AG10803 (cell line): Measurements from ENCODE around the gene CCDC78.
"Not testable (repeated sequence)": the region's sequence is repeated elsewhere in the genome, so short reads cannot be mapped to it uniquely, and the experiment has no call there.

Experiments used
- DNase-seq: peaks from one replicate; pipeline ENCODE4 v3.0.0; 2010; ENCODE audit warnings: low read depth
- H3K4me3 ChIP-seq: 2 replicates; pipeline ENCODE4 v1.5.1; 2011; ENCODE audit warnings: mild to moderate bottlenecking, low read length, control low read depth
- TF ChIP-seq, protein P1 (sequence below): conservative IDR thresholded peaks from 2 replicates; pipeline ENCODE4 v1.5.1; 2011; ENCODE audit warnings: mild to moderate bottlenecking, low read length, control low read depth, inconsistent platforms

CCDC78 gene

DNA sequence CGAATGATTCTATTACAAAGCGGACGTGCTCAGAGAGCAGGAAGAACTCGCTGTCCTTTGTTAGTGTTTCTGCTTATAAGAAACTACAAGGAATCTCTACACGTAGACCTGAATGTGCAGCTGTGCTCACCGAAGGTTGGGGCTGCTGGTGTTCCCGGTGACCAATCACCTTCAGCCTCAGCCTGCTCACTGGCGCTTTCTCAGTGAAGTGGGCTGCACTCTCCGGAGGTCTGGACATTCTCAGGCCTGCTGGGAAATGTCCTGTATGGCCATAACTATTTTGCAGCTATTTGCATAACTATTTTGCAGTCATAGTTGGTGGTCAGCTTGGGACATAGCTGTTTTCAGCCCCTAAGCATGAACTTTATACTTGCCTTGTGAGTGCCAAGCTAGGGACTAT lies 24.2 kb upstream of the CCDC78 start:
- TF ChIP-seq, protein P1, sequence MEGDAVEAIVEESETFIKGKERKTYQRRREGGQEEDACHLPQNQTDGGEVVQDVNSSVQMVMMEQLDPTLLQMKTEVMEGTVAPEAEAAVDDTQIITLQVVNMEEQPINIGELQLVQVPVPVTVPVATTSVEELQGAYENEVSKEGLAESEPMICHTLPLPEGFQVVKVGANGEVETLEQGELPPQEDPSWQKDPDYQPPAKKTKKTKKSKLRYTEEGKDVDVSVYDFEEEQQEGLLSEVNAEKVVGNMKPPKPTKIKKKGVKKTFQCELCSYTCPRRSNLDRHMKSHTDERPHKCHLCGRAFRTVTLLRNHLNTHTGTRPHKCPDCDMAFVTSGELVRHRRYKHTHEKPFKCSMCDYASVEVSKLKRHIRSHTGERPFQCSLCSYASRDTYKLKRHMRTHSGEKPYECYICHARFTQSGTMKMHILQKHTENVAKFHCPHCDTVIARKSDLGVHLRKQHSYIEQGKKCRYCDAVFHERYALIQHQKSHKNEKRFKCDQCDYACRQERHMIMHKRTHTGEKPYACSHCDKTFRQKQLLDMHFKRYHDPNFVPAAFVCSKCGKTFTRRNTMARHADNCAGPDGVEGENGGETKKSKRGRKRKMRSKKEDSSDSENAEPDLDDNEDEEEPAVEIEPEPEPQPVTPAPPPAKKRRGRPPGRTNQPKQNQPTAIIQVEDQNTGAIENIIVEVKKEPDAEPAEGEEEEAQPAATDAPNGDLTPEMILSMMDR: no peak
- no peak overlapping the region for H3K4me3 ChIP-seq

DNA sequence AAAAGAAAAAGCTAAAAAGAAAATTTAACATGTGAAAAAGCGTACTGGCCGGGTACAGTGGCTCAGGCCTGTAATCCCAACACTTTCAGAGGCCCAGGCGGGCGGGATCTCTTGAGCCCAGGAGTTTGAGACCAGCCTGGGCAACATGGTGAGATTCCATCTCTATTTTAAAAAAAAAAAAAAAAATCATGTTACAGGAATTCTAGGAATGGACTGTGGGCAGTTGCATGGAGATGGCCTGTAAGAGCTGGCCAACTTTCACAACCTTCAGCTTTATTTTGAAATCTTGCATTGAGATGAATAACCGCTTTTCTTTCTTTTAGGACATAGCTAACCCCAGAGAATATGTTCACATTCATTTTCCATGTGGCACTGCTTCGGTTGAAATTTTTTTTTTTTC lies 22.8 kb upstream of the CCDC78 start:
- peak; percentile 96 for DNase-seq
- no peak overlapping the region for H3K4me3 ChIP-seq
- TF ChIP-seq, protein P1: no peak

More for the DNA sequence above, 24.2 kb upstream of the CCDC78 start:
- DNase-seq: no peak

DNA sequence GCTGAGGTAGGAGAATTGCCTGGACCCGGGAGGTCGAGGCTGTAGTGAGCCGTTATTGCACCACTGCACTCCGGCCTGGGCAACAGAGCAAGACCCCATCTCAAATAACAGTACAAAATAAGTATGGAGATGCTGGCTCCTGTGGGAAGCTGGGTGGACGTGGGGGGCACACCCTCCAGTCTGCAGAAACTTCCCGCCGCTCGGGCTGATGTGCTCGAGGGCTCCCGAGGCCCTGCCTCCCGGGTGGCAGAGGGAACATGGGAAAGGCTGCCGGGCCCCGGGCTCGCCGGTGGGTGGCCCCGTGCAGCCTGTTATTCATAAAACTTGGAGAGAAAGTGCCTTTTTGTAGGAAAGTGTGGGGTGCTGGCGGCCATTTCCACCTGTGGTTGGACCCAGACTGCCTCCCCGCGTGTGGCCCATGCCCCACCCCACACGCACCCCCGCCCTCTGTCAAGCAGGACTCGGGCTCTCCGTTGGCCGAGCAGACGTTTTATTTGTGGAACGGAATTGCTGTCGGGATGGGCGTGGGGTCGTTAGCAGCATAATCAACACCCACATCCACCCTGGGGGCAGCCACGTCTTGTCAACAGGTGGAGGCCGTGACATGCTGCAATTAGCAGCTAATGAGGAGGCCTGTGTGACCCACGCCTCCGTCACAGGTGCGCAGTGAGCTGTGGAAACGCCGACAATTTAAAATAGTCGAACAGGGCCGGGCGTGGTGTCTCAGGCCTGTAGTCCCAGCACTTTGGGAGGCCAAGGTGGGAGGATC lies 21.9 kb upstream of the CCDC78 start:
- no peak overlapping the region for H3K4me3 ChIP-seq
- no peak for DNase-seq
- TF ChIP-seq, protein P1: no peak

GRCh38 chr16:746637-747036 lies 20.4 kb upstream of the CCDC78 start:
- TF ChIP-seq, protein P1: no peak
- H3K4me3 ChIP-seq: no peak overlapping the region
- DNase-seq: no peak

DNA sequence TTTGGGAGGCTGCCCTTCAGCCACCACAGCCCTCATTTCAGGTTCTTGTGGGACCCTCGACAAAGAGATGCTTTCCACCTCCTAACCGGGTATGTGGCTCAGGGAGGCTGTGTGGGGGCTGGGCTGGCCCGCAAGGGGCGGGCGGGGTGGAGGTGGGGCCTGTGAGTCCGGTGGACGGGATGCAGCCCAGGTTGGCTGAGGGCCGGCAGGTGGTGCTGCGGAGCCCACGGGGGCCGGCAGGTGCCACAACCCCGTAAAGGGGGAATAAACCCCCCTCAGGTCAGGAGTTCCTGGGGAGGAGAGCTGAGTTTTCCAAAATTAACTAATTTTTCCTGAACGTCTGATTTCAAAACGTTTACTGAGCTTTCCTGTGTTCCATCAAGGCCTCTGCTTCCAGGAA lies 19.5 kb upstream of the CCDC78 start:
- no peak overlapping the region for H3K4me3 ChIP-seq
- DNase-seq: no peak
- TF ChIP-seq, protein P1: peak; percentile 8; the same call in 1 of the 2 replicates

- H3K4me3 ChIP-seq: no peak overlapping the region
- no peak for DNase-seq
- TF ChIP-seq, protein P1: no peak
These were observed 17.7 kb upstream of the CCDC78 start for GRCh38 chr16:743794-744500.

- not testable (repeated sequence) for DNase-seq, H3K4me3 ChIP-seq
These were observed 16.7 kb upstream of the CCDC78 start for GRCh38 chr16:742894-743293.
